Thoracic aorta (tissue), 2 donors: ENCODE data around the gene MBLAC1. TPM values are rescaled to one million over a fixed set of nuclear protein-coding genes. Genes with fewer than 3 reads are reported as not detected.
"Not testable (repeated sequence)": the region's sequence is repeated elsewhere in the genome, so short reads cannot be mapped to it uniquely, and the experiment has no call there.

Experiments used
- ATAC-seq: fragments of 150-250 bp; one replicate; pipeline ENCODE4 v1.8.0; 2017; ENCODE audit warnings: low read depth; ENCODE audit not compliant: insufficient number of reproducible peaks, low FRiP score
- DNase-seq: peaks from one replicate; pipeline ENCODE4 v3.0.0-alpha.2; 2020; ENCODE audit warnings: low spot score
- H3K27ac ChIP-seq, 2 donors: fragments of 200-600 bp; sonication (generic); 1 replicate in 1 of 2; 2 replicates in 1 of 2; pipeline ENCODE4 v1.5.1; 2016; ENCODE audit warnings: mild to moderate bottlenecking in 2 of 2, moderate library complexity in 2 of 2
- H3K27me3 ChIP-seq: fragments of 200-600 bp; sonication (generic); replicated peaks from 2 replicates; pipeline ENCODE4 v1.6.0; 2016; ENCODE audit warnings: mild to moderate bottlenecking; ENCODE audit not compliant: insufficient read depth
- H3K36me3 ChIP-seq: fragments of 200-600 bp; sonication (generic); one replicate; pipeline ENCODE4 v1.5.1; 2016
- H3K4me1 ChIP-seq, 2 donors: fragments of 200-600 bp; sonication (generic); 1 replicate in 1 of 2; 2 replicates in 1 of 2; pipeline versions ENCODE4 v1.5.1 to v1.6.0; 2016; ENCODE audit warnings: low read depth in 2 of 2, mild to moderate bottlenecking in 1 of 2; ENCODE audit not compliant: control insufficient read depth in 1 of 2
- H3K4me3 ChIP-seq: fragments of 200-600 bp; sonication (generic); 2 replicates; pipeline ENCODE4 v1.5.1; 2016; ENCODE audit warnings: mild to moderate bottlenecking
- H3K9me3 ChIP-seq: fragments of 200-600 bp; sonication (generic); 2 replicates; pipeline ENCODE4 v1.5.1; 2016
- total RNA-seq, 2 donors: library from RNA; depleted of rRNA; stranded (reverse); fragments of >200 nt; gene quantifications; one replicate each; pipeline versions ENCODE4 v1.1.0 to v1.2.3, GENCODE V29; 2016
- TF ChIP-seq, protein P1 (sequence below): fragments of 200-600 bp; sonication (generic); IDR thresholded peaks from one replicate; pipeline ENCODE4 v1.5.1; 2019; ENCODE audit warnings: antibody characterized with exemption

MBLAC1 gene
- total RNA-seq, 2 donors from 2014 or later = 1.1 TPM; not detected in 1

GRCh38 chr7:100124301-100125230 lies 2.2 kb upstream of the MBLAC1 start:
- Histone ChIP-seq H3K27me3 (no peaks in the 10 kb centered on the region), H3K4me3 (no peak overlapping the region), H3K27ac (no peak overlapping the region), H3K36me3 (no peaks in the 10 kb centered on the region), H3K9me3 (no peaks in the 10 kb centered on the region), H3K4me1 (peaks cover 13 to 36% of the 10 kb centered on the region in 2 donors)
- DNase-seq (no peak), ATAC-seq (no peak)
- TF ChIP-seq, protein P1, sequence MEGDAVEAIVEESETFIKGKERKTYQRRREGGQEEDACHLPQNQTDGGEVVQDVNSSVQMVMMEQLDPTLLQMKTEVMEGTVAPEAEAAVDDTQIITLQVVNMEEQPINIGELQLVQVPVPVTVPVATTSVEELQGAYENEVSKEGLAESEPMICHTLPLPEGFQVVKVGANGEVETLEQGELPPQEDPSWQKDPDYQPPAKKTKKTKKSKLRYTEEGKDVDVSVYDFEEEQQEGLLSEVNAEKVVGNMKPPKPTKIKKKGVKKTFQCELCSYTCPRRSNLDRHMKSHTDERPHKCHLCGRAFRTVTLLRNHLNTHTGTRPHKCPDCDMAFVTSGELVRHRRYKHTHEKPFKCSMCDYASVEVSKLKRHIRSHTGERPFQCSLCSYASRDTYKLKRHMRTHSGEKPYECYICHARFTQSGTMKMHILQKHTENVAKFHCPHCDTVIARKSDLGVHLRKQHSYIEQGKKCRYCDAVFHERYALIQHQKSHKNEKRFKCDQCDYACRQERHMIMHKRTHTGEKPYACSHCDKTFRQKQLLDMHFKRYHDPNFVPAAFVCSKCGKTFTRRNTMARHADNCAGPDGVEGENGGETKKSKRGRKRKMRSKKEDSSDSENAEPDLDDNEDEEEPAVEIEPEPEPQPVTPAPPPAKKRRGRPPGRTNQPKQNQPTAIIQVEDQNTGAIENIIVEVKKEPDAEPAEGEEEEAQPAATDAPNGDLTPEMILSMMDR = no peak

DNA sequence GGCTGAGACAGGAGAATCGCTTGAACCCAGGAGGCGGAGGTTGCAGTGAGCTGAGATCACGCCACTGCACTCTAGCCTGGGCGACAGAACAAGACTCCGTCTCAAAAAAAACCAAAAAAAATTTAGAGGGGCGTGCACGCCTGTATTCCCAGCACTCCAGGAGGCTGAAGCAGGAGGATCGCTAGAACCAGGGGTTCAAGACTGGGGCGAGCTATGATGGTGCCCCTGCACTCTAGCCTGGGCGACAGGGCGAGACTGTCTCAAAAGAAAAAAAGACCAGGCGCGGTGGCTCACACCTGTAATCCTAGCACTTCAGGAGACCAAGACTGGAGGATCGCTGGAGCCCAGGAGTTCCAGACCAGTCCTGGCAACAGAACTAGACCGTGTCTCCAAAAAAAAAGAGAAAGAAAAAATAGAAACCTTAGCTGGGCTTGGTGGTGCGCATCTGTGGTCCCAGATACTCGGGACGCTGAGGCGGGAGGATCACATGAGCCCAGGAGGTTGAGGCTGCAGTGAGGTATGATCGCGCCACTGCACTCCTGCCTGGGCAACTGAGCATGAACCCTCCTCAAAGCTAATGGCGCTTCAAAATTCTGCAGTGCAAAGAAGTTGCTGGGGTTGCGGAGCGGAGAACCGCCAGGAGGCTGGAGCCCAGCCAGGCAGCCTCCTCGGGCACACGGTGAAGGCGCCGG lies 382 bp upstream of the MBLAC1 start:
- H3K27ac ChIP-seq = peak overlapping the region; percentile 96 to 98
- no peaks in the 10 kb centered on the region for H3K27me3 ChIP-seq
- TF ChIP-seq, protein P1 = no peak
- H3K4me1 ChIP-seq = peaks cover 11 to 36% of the 10 kb centered on the region in 2 donors
- H3K9me3 ChIP-seq = no peaks in the 10 kb centered on the region
- DNase-seq (no peak), ATAC-seq (no peak)
- H3K4me3 ChIP-seq = peak overlapping the region; percentile 97
- no peaks in the 10 kb centered on the region for H3K36me3 ChIP-seq

GRCh38 chr7:100127866-100128636 lies 1.3 kb downstream of the MBLAC1 start:
- ATAC-seq (no peak), DNase-seq (no peak)
- Histone ChIP-seq H3K9me3 (no peaks in the 10 kb centered on the region), H3K27ac (peak overlapping the region; percentile 96 to 98), H3K36me3 (no peaks in the 10 kb centered on the region), H3K4me3 (peak overlapping the region; percentile 97), H3K27me3 (no peaks in the 10 kb centered on the region), H3K4me1 (peaks cover 13 to 37% of the 10 kb centered on the region in 2 donors)
- TF ChIP-seq, protein P1 = no peak

DNA sequence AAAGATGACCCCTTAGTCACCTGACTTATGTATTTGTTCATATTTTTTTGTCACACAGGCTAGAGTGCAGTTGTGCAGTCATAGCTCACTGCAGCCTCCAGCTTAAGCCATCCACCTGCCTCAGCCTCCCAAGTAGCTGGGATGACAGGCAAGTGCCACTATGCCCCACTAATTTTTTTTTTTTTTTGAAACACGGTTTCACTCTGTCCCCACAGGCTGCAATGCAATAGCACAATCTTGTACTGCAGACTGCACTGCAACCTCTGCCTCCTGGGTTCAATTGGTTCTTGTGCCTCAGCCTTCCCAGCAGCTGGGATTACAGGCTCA lies 1.8 kb downstream of the MBLAC1 start:
- Histone ChIP-seq H3K27ac (no peak overlapping the region), H3K36me3 (no peaks in the 10 kb centered on the region), H3K9me3 (no peaks in the 10 kb centered on the region), H3K4me1 (peaks cover 13 to 37% of the 10 kb centered on the region in 2 donors), H3K27me3 (no peaks in the 10 kb centered on the region), H3K4me3 (no peak overlapping the region)
- TF ChIP-seq, protein P1 = no peak
- DNase-seq (no peak), ATAC-seq (no peak)

DNA sequence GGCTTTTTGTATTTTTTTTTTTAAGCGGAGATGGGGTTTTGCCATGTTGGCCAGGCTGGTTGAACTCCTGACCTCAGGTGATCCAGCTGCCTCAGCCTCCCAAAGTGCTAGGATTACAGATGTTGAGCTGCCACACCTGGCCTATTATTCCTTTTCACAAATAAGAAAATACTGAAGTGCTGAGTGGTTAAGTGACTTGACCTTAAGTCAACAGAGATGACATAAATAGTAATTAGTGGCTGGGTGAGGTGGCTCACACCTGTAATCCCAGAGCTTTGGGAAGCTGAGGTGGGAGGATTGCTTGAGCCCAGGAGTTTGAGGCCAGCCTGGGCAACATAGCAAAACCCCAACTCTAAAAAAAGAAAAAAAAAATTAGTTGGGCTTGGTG lies 3.4 kb downstream of the MBLAC1 start:
- not testable (repeated sequence) for H3K9me3 ChIP-seq, H3K27me3 ChIP-seq, H3K27ac ChIP-seq, H3K4me3 ChIP-seq, ATAC-seq, H3K36me3 ChIP-seq, DNase-seq
- peaks cover 13 to 33% of the 10 kb centered on the region in 2 donors for H3K4me1 ChIP-seq
